Erythroblast (primary cell): Measurements from ENCODE around the gene PRICKLE4.
"Not testable (repeated sequence)": the region's sequence is repeated elsewhere in the genome, so short reads cannot be mapped to it uniquely, and the experiment has no call there.

ENCODE experiments used
- DNase-seq, 2 experiments: peaks; one replicate each; lab custom pipeline; 2025; lab: John Stamatoyannopoulos, UW
- GATA1 ChIP-seq: IDR thresholded peaks from 2 replicates; pipeline ENCODE4 v1.6.1; 2011; ENCODE audit warnings: low read depth, mild to moderate bottlenecking, control low read depth, low read length, moderate library complexity
- POLR2A ChIP-seq: IDR thresholded peaks from 2 replicates; pipeline ENCODE4 v1.6.1; 2011; ENCODE audit warnings: mild to moderate bottlenecking, low read length

The PRICKLE4 gene

GRCh38 chr6:41757931-41758640, 22.5 kb upstream of the PRICKLE4 start:
- no peak for DNase-seq
- no peak for TF ChIP-seq POLR2A
- TF ChIP-seq GATA1 = no peak

GRCh38 chr6:41758641-41759035, 21.9 kb upstream of the PRICKLE4 start:
- DNase-seq = no peak
- TF ChIP-seq POLR2A = no peak
- TF ChIP-seq GATA1 = no peak

GRCh38 chr6:41759106-41759904, 21.3 kb upstream of the PRICKLE4 start:
- no peak for DNase-seq
- TF ChIP-seq GATA1 (no peak), POLR2A (no peak)

- no peak for DNase-seq
- TF ChIP-seq POLR2A (no peak), GATA1 (no peak)
These were observed 20.5 kb upstream of the PRICKLE4 start for GRCh38 chr6:41759905-41760579.

- DNase-seq = no peak
- TF ChIP-seq GATA1 (no peak), POLR2A (no peak)
These were observed 17.1 kb upstream of the PRICKLE4 start for GRCh38 chr6:41763470-41763869.

GRCh38 chr6:41766043-41766664, 14.4 kb upstream of the PRICKLE4 start:
- not testable (repeated sequence) for DNase-seq

GRCh38 chr6:41767112-41767833, 13.3 kb upstream of the PRICKLE4 start:
- TF ChIP-seq GATA1 (no peak), POLR2A (no peak)
- peak; percentile 92 to 95 for DNase-seq

- peak; percentile 46 to 53 for DNase-seq
These were observed 11.9 kb upstream of the PRICKLE4 start for GRCh38 chr6:41768545-41769308.

GRCh38 chr6:41769376-41769775, 11.2 kb upstream of the PRICKLE4 start:
- TF ChIP-seq GATA1 (no peak), POLR2A (no peak)
- no peak for DNase-seq

More at GRCh38 chr6:41768545-41769308, 11.9 kb upstream of the PRICKLE4 start:
- TF ChIP-seq GATA1 (no peak), POLR2A (no peak)

GRCh38 chr6:41770381-41771057, 10.1 kb upstream of the PRICKLE4 start:
- TF ChIP-seq POLR2A = no peak
- TF ChIP-seq GATA1 = no peak
- DNase-seq = no peak

- no peak for DNase-seq
- TF ChIP-seq GATA1 (no peak), POLR2A (no peak)
These were observed 9.3 kb upstream of the PRICKLE4 start for GRCh38 chr6:41771058-41771983.

- DNase-seq = no peak
- TF ChIP-seq POLR2A (no peak), GATA1 (no peak)
These were observed 5.7 kb upstream of the PRICKLE4 start for GRCh38 chr6:41774841-41775240.
